H1 (cell line): Measurements from ENCODE around the gene NLRC5. TPM values are rescaled to one million over a fixed set of nuclear protein-coding genes. Genes with fewer than 3 reads are reported as not detected.

Source experiments
- CHD7 ChIP-seq: fragments of 300-600 bp; sonication (generic); IDR thresholded peaks from 2 replicates; pipeline ENCODE4 v1.7.1; 2012; ENCODE audit warnings: low read length, moderate library complexity, mild to moderate bottlenecking, inconsistent platforms; ENCODE audit not compliant: insufficient replicate concordance
- EZH2 ChIP-seq: fragments of 200-600 bp; sonication (generic); IDR thresholded peaks from 2 replicates; pipeline ENCODE4 v1.7.1; 2012; ENCODE audit warnings: low read depth, mild to moderate bottlenecking, moderate library complexity, low read length, inconsistent platforms; ENCODE audit not compliant: severe bottlenecking
- SAP30 ChIP-seq: fragments of 300-600 bp; sonication (generic); IDR thresholded peaks from 2 replicates; pipeline ENCODE4 v1.7.1; 2012; ENCODE audit warnings: low read length, moderate library complexity, mild to moderate bottlenecking, inconsistent platforms; ENCODE audit not compliant: insufficient read depth, insufficient replicate concordance
- SP4 ChIP-seq: IDR thresholded peaks from 2 replicates; pipeline ENCODE4 v1.6.1; 2012; ENCODE audit warnings: low read length, inconsistent platforms
- TAF7 ChIP-seq: optimal IDR thresholded peaks from 2 replicates; pipeline ENCODE3; 2011; ENCODE audit warnings: low read depth, mild to moderate bottlenecking, inconsistent platforms, low read length, moderate library complexity, borderline replicate concordance
- TCF12 ChIP-seq: IDR thresholded peaks from 2 replicates; pipeline ENCODE4 v1.6.1; 2011; ENCODE audit warnings: low read depth, mild to moderate bottlenecking, low read length
- ZNF274 ChIP-seq: IDR thresholded peaks from 2 replicates; pipeline ENCODE4 v1.7.0; 2012; ENCODE audit warnings: low read length, borderline replicate concordance; ENCODE audit errors: extremely low read depth
- polyA plus RNA-seq, 7 experiments: library from polyadenylated mRNA; depleted of rRNA in 3 of 7; stranded (reverse) in 5 of 7; unstranded in 2 of 7; fragments of >200 nt in 5 of 7; fragments of 200-250 nt in 2 of 7; gene quantifications; 1 replicate in 5 of 7; 2 replicates in 1 of 7; 4 replicates in 1 of 7; pipeline versions ENCODE4 v1.2.1 to v1.2.3, GENCODE V29; 2011 to 2013; ENCODE audit warnings: missing spikeins in 2 of 7, mixed read lengths in 2 of 7
- total RNA-seq: library from RNA; stranded (reverse); fragmentation: NEBNext Ultra II Directional; extraction: Animal tissue kit (Norgen Biotek cat#: 25700); gene quantifications from 2 replicates; pipeline ENCODE4 v1.2.1, GENCODE V29; 2021

Gene NLRC5
- total and polyA plus RNA-seq, 2 of the 8 experiments (the other 6 are each of a cell fraction or from before 2014, with no cell fraction given), result 2.2 to 3.2 TPM

- TF ChIP-seq ZNF274 (no peak), EZH2 (no peak), TCF12 (no peak), TAF7 (no peak), CHD7 (no peak), SAP30 (no peak), SP4 (no peak)
Measured at GRCh38 chr16:57016301-57016700, 26.9 kb downstream of the NLRC5 start (continued).
